Measurements from ENCODE around the gene SPATA2L.

SPATA2L gene

GRCh38 chr16:89653656-89654295 is 47.7 kb downstream of the SPATA2L start:
- DNase-seq = no peak

DNA sequence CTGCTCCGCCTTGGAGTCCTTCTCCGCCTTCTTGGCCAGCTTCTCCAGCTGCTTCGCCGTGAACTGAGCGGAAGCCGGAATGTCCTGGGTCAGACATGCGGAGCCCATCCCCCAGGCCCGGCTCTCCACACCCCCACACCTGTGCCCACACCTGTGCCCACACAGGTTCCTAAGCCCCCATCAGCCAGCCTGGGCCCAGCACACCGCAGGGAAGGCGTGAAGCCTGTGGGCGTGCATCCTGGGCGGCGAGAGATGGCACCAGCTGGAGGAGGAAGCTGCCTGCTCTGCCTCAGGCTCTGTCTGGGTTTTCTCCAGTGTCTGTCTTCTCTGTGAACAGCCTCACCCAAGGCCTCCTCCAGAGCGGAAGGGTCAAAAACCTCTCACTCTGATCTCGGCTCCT is 49.9 kb downstream of the SPATA2L start:
- DNase-seq = no peak

- DNase-seq = no peak
These were observed 54.6 kb downstream of the SPATA2L start for GRCh38 chr16:89646906-89647305.
